ENCODE measurements around the gene KDM4D. TPM values are rescaled to one million over a fixed set of nuclear protein-coding genes. Genes with fewer than 3 reads are reported as not detected.
"Not testable (repeated sequence)": the region's sequence is repeated elsewhere in the genome, so short reads cannot be mapped to it uniquely, and the experiment has no call there.

The KDM4D gene
- total RNA-seq, 2 donors from 2014 or later, result 1.7 to 3.1 TPM

- peaks cover 4% of the 10 kb centered on the region for H3K27me3 Mint-ChIP-seq (ENCODE audit: insufficient read depth)
- no peak for DNase-seq
- no peaks in the 10 kb centered on the region for H3K4me1 ChIP-seq (ENCODE audit: control insufficient read depth, insufficient read depth, low read length)
Observed at GRCh38 chr11:95028357-95028756, 54.8 kb downstream of the KDM4D start.

GRCh38 chr11:95033051-95033450, 59.5 kb downstream of the KDM4D start:
- Histone ChIP-seq H3K4me1 (ENCODE audit: control insufficient read depth, insufficient read depth, low read length) (no peaks in the 10 kb centered on the region), H3K36me3 (ENCODE audit: control insufficient read depth, insufficient read depth, low read length) (no peaks in the 10 kb centered on the region), H3K27me3 (ENCODE audit: control insufficient read depth, insufficient read depth, low read length, poor library complexity, severe bottlenecking) (peaks cover 20% of the 10 kb centered on the region), H3K9me3 (ENCODE audit: control insufficient read depth, low read length) (no peaks in the 10 kb centered on the region), H3K4me3 (ENCODE audit: low read length) (no peak overlapping the region), H3K9ac (ENCODE audit: extremely low read depth, low read length, poor library complexity, severe bottlenecking) (no peak overlapping the region), H3K27ac (ENCODE audit: low read depth, low read length) (no peak overlapping the region)
- H3K4me3 Mint-ChIP-seq, result no peak overlapping the region
- H3K36me3 Mint-ChIP-seq (ENCODE audit: low read depth), result no peaks in the 10 kb centered on the region
- no peaks in the 10 kb centered on the region for H3K9me3 Mint-ChIP-seq
- no peak for TF ChIP-seq CTCF (conservative IDR thresholded peaks at IDR 0.05)
- no peaks in the 10 kb centered on the region for H3K4me1 Mint-ChIP-seq
- WGBS, 2 experiments (ENCODE audit: insufficient coverage in 1 of 2, insufficient read length in 1 of 2), result 83 to 100% methylated on average over 1 of the region's 1 CpG
- H3K27ac Mint-ChIP-seq, result no peak overlapping the region
- no peak for DNase-seq
- peaks cover 7% of the 10 kb centered on the region for H3K27me3 Mint-ChIP-seq (ENCODE audit: insufficient read depth)

More at GRCh38 chr11:95028357-95028756, 54.8 kb downstream of the KDM4D start:
- Histone ChIP-seq H3K36me3 (ENCODE audit: control insufficient read depth, insufficient read depth, low read length) (no peaks in the 10 kb centered on the region), H3K4me3 (ENCODE audit: low read length) (no peak overlapping the region), H3K27me3 (ENCODE audit: control insufficient read depth, insufficient read depth, low read length, poor library complexity, severe bottlenecking) (peaks cover 11% of the 10 kb centered on the region), H3K9ac (ENCODE audit: extremely low read depth, low read length, poor library complexity, severe bottlenecking) (no peak overlapping the region), H3K27ac (ENCODE audit: low read depth, low read length) (no peak overlapping the region), H3K9me3 (ENCODE audit: control insufficient read depth, low read length) (no peaks in the 10 kb centered on the region)
- TF ChIP-seq CTCF (conservative IDR thresholded peaks at IDR 0.05), result no peak
- no peak overlapping the region for H3K27ac Mint-ChIP-seq
- WGBS, 2 experiments (ENCODE audit: insufficient coverage in 1 of 2, insufficient read length in 1 of 2), result 80% methylated on average over 2 of the region's 3 CpGs; no CpG with 5 or more reads in 1 of the 2 experiments
- H3K36me3 Mint-ChIP-seq (ENCODE audit: low read depth), result no peaks in the 10 kb centered on the region
- H3K4me1 Mint-ChIP-seq, result no peaks in the 10 kb centered on the region
- no peaks in the 10 kb centered on the region for H3K9me3 Mint-ChIP-seq
- no peak overlapping the region for H3K4me3 Mint-ChIP-seq

- Histone ChIP-seq H3K9ac (ENCODE audit: extremely low read depth, low read length, poor library complexity, severe bottlenecking) (no peak overlapping the region), H3K27ac (ENCODE audit: low read depth, low read length) (no peak overlapping the region), H3K27me3 (ENCODE audit: control insufficient read depth, insufficient read depth, low read length, poor library complexity, severe bottlenecking) (peaks cover 20% of the 10 kb centered on the region), H3K4me3 (ENCODE audit: low read length) (no peak overlapping the region), H3K36me3 (ENCODE audit: control insufficient read depth, insufficient read depth, low read length) (no peaks in the 10 kb centered on the region), H3K9me3 (ENCODE audit: control insufficient read depth, low read length) (no peaks in the 10 kb centered on the region), H3K4me1 (ENCODE audit: control insufficient read depth, insufficient read depth, low read length) (no peaks in the 10 kb centered on the region)
- H3K4me3 Mint-ChIP-seq, result no peak overlapping the region
- DNase-seq, result no peak
- H3K27me3 Mint-ChIP-seq (ENCODE audit: insufficient read depth), result peaks cover 7% of the 10 kb centered on the region
- TF ChIP-seq CTCF (conservative IDR thresholded peaks at IDR 0.05), result no peak
- no peaks in the 10 kb centered on the region for H3K9me3 Mint-ChIP-seq
- no peak overlapping the region for H3K27ac Mint-ChIP-seq
- H3K4me1 Mint-ChIP-seq, result no peaks in the 10 kb centered on the region
- H3K36me3 Mint-ChIP-seq (ENCODE audit: low read depth), result no peaks in the 10 kb centered on the region
- 86 to 90% methylated on average over 2 of the region's 2 CpGs for WGBS, 2 experiments (ENCODE audit: insufficient coverage in 1 of 2, insufficient read length in 1 of 2)
Observed at GRCh38 chr11:95035316-95035715, 61.8 kb downstream of the KDM4D start.

GRCh38 chr11:95037356-95038035, 64.0 kb downstream of the KDM4D start:
- not testable (repeated sequence) for H3K4me1 Mint-ChIP-seq; H3K4me1 ChIP-seq (ENCODE audit: control insufficient read depth, insufficient read depth, low read length); H3K36me3 Mint-ChIP-seq (ENCODE audit: low read depth); H3K36me3 ChIP-seq (ENCODE audit: control insufficient read depth, insufficient read depth, low read length); DNase-seq; H3K9me3 Mint-ChIP-seq; H3K4me3 Mint-ChIP-seq; H3K9ac ChIP-seq (ENCODE audit: extremely low read depth, low read length, poor library complexity, severe bottlenecking); H3K27me3 Mint-ChIP-seq (ENCODE audit: insufficient read depth); H3K9me3 ChIP-seq (ENCODE audit: control insufficient read depth, low read length); H3K27ac Mint-ChIP-seq; H3K27ac ChIP-seq (ENCODE audit: low read depth, low read length); H3K4me3 ChIP-seq (ENCODE audit: low read length)
- H3K27me3 ChIP-seq (ENCODE audit: control insufficient read depth, insufficient read depth, low read length, poor library complexity, severe bottlenecking), result peaks cover 18% of the 10 kb centered on the region
- WGBS, 2 experiments (ENCODE audit: insufficient coverage in 1 of 2, insufficient read length in 1 of 2), result 95 to 96% methylated on average over 28 to 71 of the region's 71 CpGs

All from endodermal cell (in vitro differentiated cells).